HG03095 (cell line): ENCODE measurements around the gene RAPGEF2.
"Not testable (repeated sequence)": the region's sequence is repeated elsewhere in the genome, so short reads cannot be mapped to it uniquely, and the experiment has no call there.

Experiments
- ATAC-seq: cut with Tn5 transposase; IDR thresholded peaks from one replicate; pipeline ENCODE4 v1.9.1; 2021; ENCODE audit warnings: moderate library complexity; ENCODE audit not compliant: unreplicated experiment

Gene RAPGEF2

GRCh38 chr4:159235779-159236368 lies 133.0 kb downstream of the RAPGEF2 start:
- ATAC-seq, result no peak

GRCh38 chr4:159237975-159238374 lies 135.1 kb downstream of the RAPGEF2 start:
- no peak for ATAC-seq

GRCh38 chr4:159238631-159239030 lies 135.8 kb downstream of the RAPGEF2 start:
- no peak for ATAC-seq

DNA sequence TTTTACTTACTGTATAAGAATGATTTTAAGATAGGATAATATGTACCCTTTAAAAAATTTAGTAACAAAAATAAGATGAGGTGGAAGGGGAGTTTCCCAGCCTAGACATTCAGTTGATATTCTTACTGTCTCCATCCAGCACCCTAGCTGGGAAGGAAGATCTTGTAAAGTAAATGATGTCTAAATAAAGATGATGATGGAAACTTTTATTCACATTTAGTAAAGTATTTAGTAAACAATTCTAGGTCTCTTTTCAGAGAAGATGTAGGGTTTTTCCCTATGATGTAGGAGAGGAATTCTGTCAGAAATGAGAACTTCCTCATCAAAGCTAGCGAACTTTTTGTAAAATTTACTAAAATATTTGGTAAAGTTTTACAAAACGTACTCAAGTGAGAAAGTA lies 136.8 kb downstream of the RAPGEF2 start:
- ATAC-seq, result no peak

DNA sequence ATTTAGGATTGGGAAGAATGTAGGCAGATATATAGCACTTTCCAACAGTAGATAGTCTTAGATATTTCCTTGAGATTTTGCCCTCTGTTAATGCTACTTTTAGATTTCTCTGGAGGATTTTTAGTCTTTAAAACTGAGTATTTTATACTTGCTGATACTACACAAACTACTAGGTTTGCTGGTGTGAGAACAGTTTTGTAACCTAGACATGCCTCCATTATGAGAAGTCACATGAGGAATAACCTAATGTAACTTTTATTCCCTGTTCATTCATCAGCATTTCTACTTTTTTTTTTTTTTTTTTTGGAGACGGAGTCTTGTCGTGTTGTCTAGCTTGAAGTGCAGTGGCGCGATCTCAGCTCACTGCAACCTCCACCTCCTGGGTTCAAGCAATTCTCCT lies 137.2 kb downstream of the RAPGEF2 start:
- no peak for ATAC-seq

DNA sequence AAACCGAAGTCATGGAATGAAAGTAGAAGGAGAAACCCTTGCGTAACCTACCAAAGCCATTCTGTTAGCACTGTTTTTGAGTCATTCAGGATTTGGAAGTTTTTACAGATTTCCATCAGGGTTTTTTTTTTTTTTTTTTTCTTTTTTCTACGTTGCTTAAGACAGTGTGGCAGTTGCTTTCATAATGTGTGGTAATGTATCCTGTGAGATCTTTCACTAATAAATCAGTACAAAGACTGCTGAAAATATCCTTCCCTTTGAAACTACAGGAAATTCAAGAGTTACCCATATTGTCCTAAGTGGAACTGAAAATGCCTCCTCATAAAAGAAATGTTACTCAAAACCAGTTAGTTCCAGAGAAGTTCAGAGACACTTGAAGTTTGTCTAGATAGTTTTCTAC lies 137.8 kb downstream of the RAPGEF2 start:
- no peak for ATAC-seq

GRCh38 chr4:159242427-159242826 lies 139.5 kb downstream of the RAPGEF2 start:
- ATAC-seq, result no peak

DNA sequence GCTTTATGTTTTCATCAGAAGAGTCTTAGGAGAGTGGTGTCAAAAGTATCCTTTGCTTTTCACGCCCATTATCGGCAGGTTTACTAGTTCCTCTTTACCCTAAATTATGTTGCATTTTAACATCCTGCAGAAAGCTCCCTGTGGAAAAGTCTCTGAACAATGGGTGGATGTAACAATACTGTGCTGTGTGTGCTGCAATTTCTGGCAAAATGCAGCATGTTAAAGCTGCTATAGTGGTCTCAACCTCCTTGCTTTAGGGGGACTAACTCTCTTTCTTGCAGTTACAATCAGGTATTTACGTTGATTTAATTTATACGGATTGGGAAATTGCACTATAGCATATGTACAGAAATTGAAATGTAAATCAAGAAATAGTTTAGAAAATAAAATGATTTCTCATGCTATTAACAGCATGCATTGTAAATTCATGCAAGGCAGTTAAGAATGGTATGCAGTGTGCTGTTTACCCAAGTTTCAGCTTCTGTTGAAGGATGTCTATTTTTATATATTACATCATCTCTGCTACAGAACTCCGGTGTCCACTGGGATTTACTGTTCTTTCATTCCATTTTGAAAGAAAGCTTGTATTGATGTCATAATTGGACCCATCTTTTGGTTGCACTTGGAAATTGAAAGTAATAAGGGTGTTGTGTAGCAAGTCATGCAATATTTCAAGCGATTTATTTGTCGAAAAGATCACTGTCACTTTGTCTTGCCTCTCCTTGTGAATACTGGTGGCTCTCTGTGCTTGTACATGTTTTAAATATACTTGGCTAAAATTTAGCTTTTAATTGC lies 145.7 kb downstream of the RAPGEF2 start:
- no peak for ATAC-seq

DNA sequence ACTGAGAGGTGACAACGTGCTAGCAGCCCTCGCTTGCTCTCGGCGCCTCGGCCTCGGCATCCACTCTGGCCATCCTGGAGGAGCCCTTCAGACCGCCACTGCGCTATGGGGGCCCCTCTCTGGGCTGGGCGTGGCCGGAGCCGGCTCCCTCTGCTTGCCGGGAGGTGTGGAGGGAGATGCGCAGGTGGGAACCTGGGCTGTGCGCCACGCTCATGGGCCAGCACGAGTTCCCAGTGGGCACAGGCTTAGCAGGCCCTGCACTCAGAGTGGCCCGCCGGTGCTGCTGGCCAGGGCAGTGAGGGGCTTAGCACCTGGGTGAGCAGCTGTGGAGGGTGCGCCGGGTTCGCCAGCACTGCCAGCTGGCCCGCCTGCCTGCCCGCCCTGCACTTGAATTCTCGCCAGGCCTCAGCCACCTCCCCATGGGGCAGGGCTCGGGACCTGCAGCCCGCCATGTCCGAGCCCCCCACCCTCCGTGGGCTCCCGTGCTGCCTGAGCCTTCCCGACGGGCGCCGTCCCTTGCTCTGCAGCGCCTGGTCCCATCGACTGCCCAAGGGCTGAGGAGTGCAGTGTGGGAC lies 148.0 kb downstream of the RAPGEF2 start:
- ATAC-seq, result no peak

DNA sequence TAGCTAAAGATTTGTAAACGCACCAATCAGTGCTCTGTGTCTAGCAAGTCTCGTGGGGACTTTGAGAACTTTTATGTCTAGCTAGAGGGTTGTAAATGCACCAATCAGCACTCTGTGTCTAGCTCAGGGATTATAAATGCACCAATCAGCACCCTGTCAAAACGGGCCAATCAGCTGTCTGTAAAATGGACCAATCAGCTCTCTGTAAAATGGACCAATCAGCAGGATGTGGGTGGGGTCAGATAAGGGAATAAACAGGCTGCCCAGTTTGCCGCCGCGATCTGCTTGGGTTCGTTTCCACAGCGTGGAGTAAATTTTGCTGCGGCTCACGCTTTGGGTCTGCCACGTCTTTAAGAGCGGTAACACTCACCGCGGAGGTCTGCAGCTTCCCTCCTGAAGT lies 148.7 kb downstream of the RAPGEF2 start:
- not testable (repeated sequence) for ATAC-seq

DNA sequence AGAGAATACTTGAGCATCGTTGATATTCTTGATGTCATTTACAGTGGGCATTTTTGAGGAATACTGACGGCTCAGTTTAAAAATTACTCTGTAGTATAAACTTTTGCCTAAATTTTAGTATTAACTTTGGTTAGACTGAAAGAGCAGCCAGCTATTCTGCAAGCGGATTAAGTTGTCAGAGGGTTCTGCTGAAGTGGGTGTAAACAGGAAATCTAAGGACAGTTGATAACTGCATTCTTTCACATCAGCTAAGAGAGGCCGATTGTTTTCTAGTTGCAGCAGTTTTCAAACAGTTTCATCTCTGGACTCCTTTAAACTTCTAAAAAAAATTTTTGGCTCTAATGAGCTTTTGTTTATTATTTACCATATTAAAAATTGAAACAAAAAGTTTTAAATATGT lies 149.6 kb downstream of the RAPGEF2 start:
- no peak for ATAC-seq

- ATAC-seq, result no peak
Observed at GRCh38 chr4:159256037-159256436, 153.2 kb downstream of the RAPGEF2 start.

DNA sequence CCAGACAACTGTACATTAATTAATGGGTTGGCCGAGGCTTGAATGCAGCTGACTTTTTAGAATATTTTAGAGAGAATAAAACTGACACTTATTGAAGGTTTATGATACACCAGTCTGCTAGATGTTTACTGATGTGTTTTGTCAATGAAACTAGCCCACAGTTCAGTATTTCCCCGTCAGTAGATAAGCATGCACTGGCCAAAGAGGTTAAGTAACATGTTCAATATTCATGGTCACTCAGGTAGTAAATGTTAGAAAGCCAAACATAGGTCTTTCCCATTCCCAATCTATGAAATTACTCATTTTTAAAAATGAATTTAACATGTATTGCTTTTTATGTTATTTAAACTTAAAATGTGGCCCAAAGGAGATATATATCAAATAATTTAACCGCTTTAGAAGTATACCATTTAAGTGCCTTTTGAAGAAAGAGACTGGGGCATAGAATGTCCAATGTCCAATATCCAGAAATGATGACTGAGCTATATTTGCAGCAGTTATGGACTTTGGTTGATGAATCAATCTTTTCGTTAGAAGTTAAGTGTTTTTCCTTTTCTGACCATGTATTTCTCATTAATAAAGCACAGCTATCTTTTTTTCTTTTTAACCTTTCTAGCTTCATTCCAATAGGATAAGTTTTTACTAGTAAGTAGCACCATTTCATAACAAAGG lies 156.1 kb downstream of the RAPGEF2 start:
- ATAC-seq, result no peak

DNA sequence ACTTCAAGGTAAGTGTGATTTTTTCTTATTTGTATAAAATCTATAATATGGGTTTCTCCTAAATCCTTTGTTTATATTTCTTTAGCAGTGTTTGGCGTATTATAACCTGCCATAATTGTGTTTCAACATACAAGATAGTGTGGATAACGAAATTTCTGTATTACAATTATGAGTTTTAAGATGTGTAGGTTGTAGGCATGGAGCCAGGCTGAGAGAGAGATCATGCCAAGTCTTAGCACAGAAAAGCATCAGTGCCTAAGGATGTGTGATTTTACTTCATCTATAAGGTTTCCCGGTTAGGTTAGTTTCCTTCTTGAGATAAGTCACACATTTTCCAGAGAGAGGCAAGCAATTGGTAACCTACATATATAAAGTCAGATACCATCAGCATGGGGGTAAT lies 161.2 kb downstream of the RAPGEF2 start:
- no peak for ATAC-seq

GRCh38 chr4:159266981-159267868 lies 164.3 kb downstream of the RAPGEF2 start:
- ATAC-seq, result no peak

- no peak for ATAC-seq
Observed at GRCh38 chr4:159267869-159268285, 165.0 kb downstream of the RAPGEF2 start.

GRCh38 chr4:159268607-159269006 lies 165.7 kb downstream of the RAPGEF2 start:
- ATAC-seq, result no peak

GRCh38 chr4:159269116-159269515 lies 166.2 kb downstream of the RAPGEF2 start:
- ATAC-seq, result no peak

- no peak for ATAC-seq
Observed at GRCh38 chr4:159269956-159270355, 167.1 kb downstream of the RAPGEF2 start.

GRCh38 chr4:159271856-159272255 lies 169.0 kb downstream of the RAPGEF2 start:
- ATAC-seq, result no peak
